ENCODE measurements around the gene METRN. TPM values are rescaled to one million over a fixed set of nuclear protein-coding genes. Genes with fewer than 3 reads are reported as not detected.

Gene METRN
- total and polyA plus RNA-seq, 12 donors = 51.4 to 103 (median 60.5) TPM

DNA sequence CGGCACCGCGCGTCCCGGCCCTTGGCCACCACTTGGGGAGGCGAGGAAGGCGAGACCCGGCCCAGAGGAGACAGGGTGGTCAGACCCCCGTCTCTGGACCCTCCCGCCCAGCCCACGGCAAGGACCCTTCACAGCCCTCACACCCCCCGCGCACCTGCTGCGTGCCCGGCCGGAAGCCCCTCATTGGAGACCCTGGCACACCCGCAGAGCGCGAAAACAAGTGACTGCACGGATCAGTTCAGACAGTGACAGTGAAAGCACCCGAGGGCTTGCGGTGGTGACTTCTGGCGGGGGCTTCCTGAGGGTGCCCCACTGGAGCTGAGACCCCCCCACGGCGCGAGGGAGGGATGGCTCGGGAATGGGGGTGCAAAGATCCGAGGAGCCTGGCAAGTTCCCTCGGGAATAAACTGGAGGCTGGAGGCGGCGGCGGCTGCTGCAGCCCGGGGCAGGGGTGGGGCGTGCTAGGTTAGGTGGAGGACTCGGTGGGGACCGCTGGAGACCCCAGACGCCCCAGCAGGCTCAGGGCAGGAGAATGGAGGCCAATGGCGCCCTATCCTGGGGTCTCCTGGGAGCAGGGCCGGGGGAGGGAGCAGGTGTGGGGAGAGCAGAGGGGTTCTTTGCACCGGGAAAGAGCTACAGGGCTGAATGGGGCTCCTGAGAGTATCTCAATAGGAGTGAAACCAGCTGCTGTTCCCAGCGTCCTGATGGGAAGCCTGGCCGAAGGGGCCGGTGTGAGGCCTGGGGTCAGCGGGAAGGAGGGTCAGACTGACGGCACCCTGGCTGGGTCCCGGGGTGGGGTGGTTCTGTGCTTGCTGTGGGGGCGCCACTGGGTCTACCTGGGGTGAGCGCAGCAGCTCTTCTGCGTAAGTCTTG lies 8.5 kb upstream of the METRN start:
- Histone ChIP-seq H3K9me3 (no peaks in the 10 kb centered on the region), H3K36me3 (no peaks in the 10 kb centered on the region), H3K4me3 (peak overlapping the region in 2 of 10 donors; percentile 19 to 22), H3K4me1 (peaks cover 0 to 15% (median 8%) of the 10 kb centered on the region in 9 donors), H3K27ac (no peak overlapping the region), H3K27me3 (peaks cover 38 to 97% (median 92%) of the 10 kb centered on the region in 7 donors)
- ATAC-seq = no peak
- intact Hi-C loops (cut with DNase I) = no loop called here
- TF ChIP-seq, protein P1, sequence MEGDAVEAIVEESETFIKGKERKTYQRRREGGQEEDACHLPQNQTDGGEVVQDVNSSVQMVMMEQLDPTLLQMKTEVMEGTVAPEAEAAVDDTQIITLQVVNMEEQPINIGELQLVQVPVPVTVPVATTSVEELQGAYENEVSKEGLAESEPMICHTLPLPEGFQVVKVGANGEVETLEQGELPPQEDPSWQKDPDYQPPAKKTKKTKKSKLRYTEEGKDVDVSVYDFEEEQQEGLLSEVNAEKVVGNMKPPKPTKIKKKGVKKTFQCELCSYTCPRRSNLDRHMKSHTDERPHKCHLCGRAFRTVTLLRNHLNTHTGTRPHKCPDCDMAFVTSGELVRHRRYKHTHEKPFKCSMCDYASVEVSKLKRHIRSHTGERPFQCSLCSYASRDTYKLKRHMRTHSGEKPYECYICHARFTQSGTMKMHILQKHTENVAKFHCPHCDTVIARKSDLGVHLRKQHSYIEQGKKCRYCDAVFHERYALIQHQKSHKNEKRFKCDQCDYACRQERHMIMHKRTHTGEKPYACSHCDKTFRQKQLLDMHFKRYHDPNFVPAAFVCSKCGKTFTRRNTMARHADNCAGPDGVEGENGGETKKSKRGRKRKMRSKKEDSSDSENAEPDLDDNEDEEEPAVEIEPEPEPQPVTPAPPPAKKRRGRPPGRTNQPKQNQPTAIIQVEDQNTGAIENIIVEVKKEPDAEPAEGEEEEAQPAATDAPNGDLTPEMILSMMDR (IDR thresholded peaks at IDR 0.05) = no peak
- DNase-seq = no peak
- WGBS, 2 donors = 4 to 5% methylated on average over 47 to 49 of the region's 49 CpGs

DNA sequence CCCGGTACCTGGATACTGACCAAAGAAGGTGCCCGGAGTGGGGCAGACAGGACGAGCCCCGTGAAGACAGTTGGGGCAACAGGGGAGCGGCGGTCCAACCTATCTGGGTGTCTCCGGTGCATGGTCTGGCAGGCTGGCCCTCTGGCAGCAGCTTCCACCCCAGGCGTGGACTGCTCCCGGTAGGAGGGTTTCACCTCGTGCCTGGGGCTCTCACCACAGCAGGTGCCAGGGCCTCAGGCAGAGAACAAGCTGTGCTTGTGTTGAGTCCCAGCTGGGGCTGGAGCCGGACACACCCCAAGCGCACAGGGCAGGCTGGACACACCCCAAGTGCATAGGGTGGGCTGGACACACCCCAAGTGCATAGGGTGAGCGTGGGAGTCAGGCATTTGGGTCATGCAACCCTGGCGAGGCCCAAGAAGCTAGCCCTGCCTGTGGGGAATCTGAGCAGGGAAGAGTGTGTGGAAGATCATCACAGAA lies 7.8 kb upstream of the METRN start:
- TF ChIP-seq, protein P1 (IDR thresholded peaks at IDR 0.05) = no peak
- H3K4me3 ChIP-seq = no peak overlapping the region
- DNase-seq (no peak), ATAC-seq (no peak)
- intact Hi-C loops (cut with DNase I) = no loop called here
- H3K27me3 ChIP-seq = peaks cover 37 to 95% (median 87%) of the 10 kb centered on the region in 7 donors
- WGBS, 2 donors = 35 to 41% methylated on average over 14 of the region's 14 CpGs
- H3K9me3 ChIP-seq = no peaks in the 10 kb centered on the region
- H3K36me3 ChIP-seq = no peaks in the 10 kb centered on the region
- H3K4me1 ChIP-seq = peaks cover 4 to 22% (median 8%) of the 10 kb centered on the region in 9 donors
- H3K27ac ChIP-seq = no peak overlapping the region

DNA sequence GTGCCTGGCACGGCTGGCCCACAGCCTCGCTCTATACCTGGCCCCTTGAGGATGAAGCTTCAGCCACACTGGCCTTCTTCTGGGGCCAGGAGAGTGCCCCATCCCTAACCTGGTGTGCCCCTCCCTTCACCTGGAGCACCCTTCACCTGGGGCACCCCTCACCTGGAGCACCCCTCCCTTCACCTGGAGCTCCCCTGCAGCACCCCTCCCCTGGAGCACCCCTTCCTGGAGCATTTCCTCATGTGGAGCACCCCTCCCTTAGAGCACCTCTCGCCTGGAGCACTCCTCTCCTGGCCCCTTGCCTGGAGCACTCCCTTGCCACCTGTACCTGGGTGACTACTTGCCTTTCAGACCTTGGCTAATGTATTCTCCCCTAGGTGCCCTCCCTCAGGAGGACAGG lies 6.9 kb upstream of the METRN start:
- DNase-seq = no peak
- WGBS, 2 donors = 56 to 59% methylated on average over 3 of the region's 3 CpGs
- peaks cover 28 to 87% (median 78%) of the 10 kb centered on the region in 7 donors for H3K27me3 ChIP-seq
- no peaks in the 10 kb centered on the region for H3K36me3 ChIP-seq
- intact Hi-C loops (cut with DNase I) = no loop called here
- H3K4me3 ChIP-seq = no peak overlapping the region
- no peak overlapping the region for H3K27ac ChIP-seq
- H3K9me3 ChIP-seq = no peaks in the 10 kb centered on the region
- H3K4me1 ChIP-seq = peaks cover 4 to 22% (median 8%) of the 10 kb centered on the region in 9 donors
- no peak for ATAC-seq
- TF ChIP-seq, protein P1 (IDR thresholded peaks at IDR 0.05) = no peak

DNA sequence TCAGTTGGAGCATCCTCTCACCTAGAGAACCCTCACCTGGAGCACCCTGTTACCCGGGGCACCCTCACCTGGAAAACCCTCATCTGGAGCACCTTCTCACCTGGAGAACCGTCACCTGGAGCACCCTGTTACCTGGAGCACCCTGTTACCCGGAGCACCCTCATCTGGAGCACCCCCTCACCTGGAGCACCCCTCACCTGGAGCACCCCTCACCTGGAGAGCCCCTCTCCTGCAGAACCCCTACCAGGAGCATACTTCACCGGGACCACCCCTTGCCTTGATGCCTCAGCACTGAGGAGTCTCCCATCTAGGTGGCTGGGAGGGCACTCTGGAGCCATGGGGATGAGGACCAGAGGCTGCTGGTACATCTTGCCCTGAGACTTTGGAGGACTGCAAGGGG lies 6.0 kb upstream of the METRN start:
- 62 to 70% methylated on average over 4 of the region's 4 CpGs for WGBS, 2 donors
- no peaks in the 10 kb centered on the region for H3K9me3 ChIP-seq
- H3K4me1 ChIP-seq = peaks cover 4 to 22% (median 8%) of the 10 kb centered on the region in 9 donors
- intact Hi-C loops (cut with DNase I) = no loop called here
- no peak overlapping the region for H3K4me3 ChIP-seq
- TF ChIP-seq, protein P1 (IDR thresholded peaks at IDR 0.05) = no peak
- DNase-seq (no peak), ATAC-seq (no peak)
- H3K36me3 ChIP-seq = no peaks in the 10 kb centered on the region
- H3K27ac ChIP-seq = no peak overlapping the region
- peaks cover 19 to 78% (median 69%) of the 10 kb centered on the region in 7 donors for H3K27me3 ChIP-seq
